ENCODE measurements around the gene CD47. TPM values are rescaled to one million over a fixed set of nuclear protein-coding genes. Genes with fewer than 3 reads are reported as not detected.

CD47 gene
- total and polyA plus RNA-seq, 7 experiments from 2014 or later = 130 to 232 (median 171) TPM

GRCh38 chr3:108021533-108021932 lies 69.3 kb downstream of the CD47 start:
- no peaks in the 10 kb centered on the region for H3K36me3 ChIP-seq (ENCODE audit: control insufficient read depth in 2 of 3, insufficient read depth in 3 of 3, low read length in 3 of 3)
- no peaks in the 10 kb centered on the region for H3K4me1 ChIP-seq (ENCODE audit: control insufficient read depth in 2 of 2, insufficient read depth in 2 of 2, low read length in 2 of 2)
- H3K9me3 ChIP-seq (ENCODE audit: control insufficient read depth in 2 of 3, low read length in 3 of 3) = no peaks in the 10 kb centered on the region
- Mint-ChIP-seq H3K27me3 (peaks cover 3 to 16% (median 9%) of the 10 kb centered on the region in 5 donors), H3K4me1 (peaks cover 0 to 16% (median 5%) of the 10 kb centered on the region in 7 donors), H3K36me3 (peaks cover 0 to 28% (median 20%) of the 10 kb centered on the region in 5 donors), H3K9me3 (peaks cover 0 to 8% (median 0%) of the 10 kb centered on the region in 11 donors), H3K27ac (peak overlapping the region in 2 of 9 donors; percentile 4 to 16), H3K4me3 (no peak overlapping the region)
- no peak overlapping the region for H3K4me3 ChIP-seq (ENCODE audit: low read length)
- CTCF ChIA-PET = no interaction called here
- DNase-seq = no peak
- POLR2A ChIA-PET = no interaction called here
- intact Hi-C loops (cut with micrococcal nuclease) = no loop called here
- no peak for ATAC-seq
- no peaks in the 10 kb centered on the region for H3K27me3 ChIP-seq (ENCODE audit: control insufficient read depth in 2 of 2, insufficient read depth in 2 of 2, low read length in 2 of 2)
- H3K27ac ChIP-seq (ENCODE audit: low read depth, low read length) = no peak overlapping the region

GRCh38 chr3:108021131-108021530 lies 69.7 kb downstream of the CD47 start:
- Mint-ChIP-seq H3K27me3 (peaks cover 4 to 17% (median 9%) of the 10 kb centered on the region in 5 donors), H3K9me3 (peaks cover 0 to 8% (median 0%) of the 10 kb centered on the region in 11 donors), H3K4me3 (no peak overlapping the region), H3K36me3 (peaks cover 0 to 29% (median 22%) of the 10 kb centered on the region in 5 donors), H3K4me1 (peaks cover 0 to 18% (median 5%) of the 10 kb centered on the region in 7 donors), H3K27ac (peak overlapping the region in 1 of 9 donors; percentile 16)
- Histone ChIP-seq H3K27me3 (ENCODE audit: control insufficient read depth in 2 of 2, insufficient read depth in 2 of 2, low read length in 2 of 2) (no peaks in the 10 kb centered on the region), H3K4me3 (ENCODE audit: low read length) (no peak overlapping the region), H3K9me3 (ENCODE audit: control insufficient read depth in 2 of 3, low read length in 3 of 3) (no peaks in the 10 kb centered on the region), H3K36me3 (ENCODE audit: control insufficient read depth in 2 of 3, insufficient read depth in 3 of 3, low read length in 3 of 3) (no peaks in the 10 kb centered on the region), H3K27ac (ENCODE audit: low read depth, low read length) (no peak overlapping the region), H3K4me1 (ENCODE audit: control insufficient read depth in 2 of 2, insufficient read depth in 2 of 2, low read length in 2 of 2) (no peaks in the 10 kb centered on the region)
- no peak for DNase-seq
- no peak for ATAC-seq
- ChIA-PET POLR2A (no interaction called here), CTCF (no interaction called here)
- intact Hi-C loops (cut with micrococcal nuclease) = no loop called here

DNA sequence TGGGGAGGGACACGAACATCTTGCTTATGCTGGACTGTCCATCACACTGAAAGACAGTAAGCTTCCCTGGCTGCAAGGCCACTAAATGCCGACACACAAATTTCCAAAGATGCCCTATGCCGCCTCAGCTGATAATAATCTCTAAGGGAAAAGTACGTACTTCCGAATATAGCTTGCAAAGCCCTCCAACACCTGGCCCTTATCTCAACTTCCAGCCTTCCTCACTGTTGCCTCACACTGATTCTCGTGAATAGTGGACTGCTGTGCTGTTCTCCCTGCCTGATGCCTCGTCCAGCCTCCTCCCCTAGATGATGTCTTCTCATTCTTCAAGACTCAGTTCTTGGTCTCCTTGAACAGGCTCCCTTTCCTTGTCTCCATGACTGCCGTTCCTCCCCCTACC lies 72.3 kb downstream of the CD47 start:
- no peaks in the 10 kb centered on the region for H3K27me3 ChIP-seq (ENCODE audit: control insufficient read depth in 2 of 2, insufficient read depth in 2 of 2, low read length in 2 of 2)
- no peak overlapping the region for H3K4me3 ChIP-seq (ENCODE audit: low read length)
- Mint-ChIP-seq H3K27ac (no peak overlapping the region), H3K9me3 (peaks cover 0 to 5% (median 0%) of the 10 kb centered on the region in 11 donors), H3K4me3 (no peak overlapping the region), H3K36me3 (peaks cover 2 to 20% (median 14%) of the 10 kb centered on the region in 5 donors), H3K4me1 (peaks cover 0 to 14% (median 5%) of the 10 kb centered on the region in 7 donors), H3K27me3 (peaks cover 4 to 17% (median 10%) of the 10 kb centered on the region in 5 donors)
- H3K36me3 ChIP-seq (ENCODE audit: control insufficient read depth in 2 of 3, insufficient read depth in 3 of 3, low read length in 3 of 3) = no peaks in the 10 kb centered on the region
- no peak for DNase-seq
- no peaks in the 10 kb centered on the region for H3K4me1 ChIP-seq (ENCODE audit: control insufficient read depth in 2 of 2, insufficient read depth in 2 of 2, low read length in 2 of 2)
- H3K9me3 ChIP-seq (ENCODE audit: control insufficient read depth in 2 of 3, low read length in 3 of 3) = no peaks in the 10 kb centered on the region
- intact Hi-C loops (cut with micrococcal nuclease) = no loop called here
- H3K27ac ChIP-seq (ENCODE audit: low read depth, low read length) = no peak overlapping the region
- POLR2A ChIA-PET = no interaction called here
- CTCF ChIA-PET = no interaction called here
- ATAC-seq = no peak

DNA sequence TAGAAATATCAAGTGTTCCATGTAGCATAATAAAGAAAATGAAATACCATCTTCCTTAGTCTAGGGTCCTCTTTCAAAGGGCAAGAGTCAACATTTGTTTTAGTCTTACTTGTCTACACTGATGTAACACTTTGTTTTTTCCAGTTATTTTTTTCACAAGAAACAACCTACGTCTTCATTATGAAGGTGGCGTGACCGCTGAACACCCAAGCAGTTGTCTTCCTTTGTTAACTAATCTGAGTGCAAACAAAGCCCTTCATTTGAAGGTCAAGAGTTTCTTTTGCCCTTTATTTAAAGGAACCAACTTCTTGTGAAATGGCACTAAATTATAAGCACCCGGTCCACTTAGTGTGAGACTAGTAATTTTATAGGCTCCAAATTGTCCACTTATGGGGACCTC lies 73.2 kb downstream of the CD47 start:
- no peak overlapping the region for H3K27ac Mint-ChIP-seq
- no peak overlapping the region for H3K4me3 Mint-ChIP-seq
- ChIA-PET POLR2A (no interaction called here), CTCF (interaction anchor here (0.6 kb wide), 1 partner anchor 126 kb away, joined by 3 read pairs; no protein-coding TSS in a partner anchor)
- no peaks in the 10 kb centered on the region for H3K4me1 ChIP-seq (ENCODE audit: control insufficient read depth in 2 of 2, insufficient read depth in 2 of 2, low read length in 2 of 2)
- peaks cover 3 to 20% (median 15%) of the 10 kb centered on the region in 5 donors for H3K36me3 Mint-ChIP-seq
- H3K27me3 ChIP-seq (ENCODE audit: control insufficient read depth in 2 of 2, insufficient read depth in 2 of 2, low read length in 2 of 2) = no peaks in the 10 kb centered on the region
- DNase-seq (no peak), ATAC-seq (no peak)
- H3K27ac ChIP-seq (ENCODE audit: low read depth, low read length) = no peak overlapping the region
- intact Hi-C loops (cut with micrococcal nuclease) = no loop called here
- H3K36me3 ChIP-seq (ENCODE audit: control insufficient read depth in 2 of 3, insufficient read depth in 3 of 3, low read length in 3 of 3) = no peaks in the 10 kb centered on the region
- peaks cover 0 to 7% (median 5%) of the 10 kb centered on the region in 7 donors for H3K4me1 Mint-ChIP-seq
- H3K9me3 Mint-ChIP-seq = peaks cover 0 to 5% (median 0%) of the 10 kb centered on the region in 11 donors
- no peak overlapping the region for H3K4me3 ChIP-seq (ENCODE audit: low read length)
- H3K9me3 ChIP-seq (ENCODE audit: control insufficient read depth in 2 of 3, low read length in 3 of 3) = no peaks in the 10 kb centered on the region
- H3K27me3 Mint-ChIP-seq = peaks cover 4 to 17% (median 10%) of the 10 kb centered on the region in 5 donors

DNA sequence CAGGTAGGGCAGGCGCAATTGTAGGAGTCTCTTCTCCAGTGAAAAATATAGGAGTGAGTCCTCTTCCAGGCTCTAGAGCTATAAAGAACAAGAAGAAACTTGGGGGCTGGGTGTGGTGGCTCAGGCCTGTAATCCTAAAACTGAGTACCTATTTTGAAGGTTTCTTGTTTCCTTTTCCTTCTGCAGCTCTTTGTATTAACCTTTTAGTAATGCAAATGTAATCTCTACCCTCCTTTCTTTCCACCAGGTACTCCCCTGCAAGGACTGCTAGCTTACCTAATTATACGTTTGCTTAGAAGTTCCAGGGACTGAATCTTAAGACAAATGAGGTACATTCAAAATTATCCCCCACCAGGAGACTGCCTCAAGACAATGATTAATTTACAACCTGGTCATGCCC lies 75.9 kb downstream of the CD47 start:
- ATAC-seq = no peak

DNA sequence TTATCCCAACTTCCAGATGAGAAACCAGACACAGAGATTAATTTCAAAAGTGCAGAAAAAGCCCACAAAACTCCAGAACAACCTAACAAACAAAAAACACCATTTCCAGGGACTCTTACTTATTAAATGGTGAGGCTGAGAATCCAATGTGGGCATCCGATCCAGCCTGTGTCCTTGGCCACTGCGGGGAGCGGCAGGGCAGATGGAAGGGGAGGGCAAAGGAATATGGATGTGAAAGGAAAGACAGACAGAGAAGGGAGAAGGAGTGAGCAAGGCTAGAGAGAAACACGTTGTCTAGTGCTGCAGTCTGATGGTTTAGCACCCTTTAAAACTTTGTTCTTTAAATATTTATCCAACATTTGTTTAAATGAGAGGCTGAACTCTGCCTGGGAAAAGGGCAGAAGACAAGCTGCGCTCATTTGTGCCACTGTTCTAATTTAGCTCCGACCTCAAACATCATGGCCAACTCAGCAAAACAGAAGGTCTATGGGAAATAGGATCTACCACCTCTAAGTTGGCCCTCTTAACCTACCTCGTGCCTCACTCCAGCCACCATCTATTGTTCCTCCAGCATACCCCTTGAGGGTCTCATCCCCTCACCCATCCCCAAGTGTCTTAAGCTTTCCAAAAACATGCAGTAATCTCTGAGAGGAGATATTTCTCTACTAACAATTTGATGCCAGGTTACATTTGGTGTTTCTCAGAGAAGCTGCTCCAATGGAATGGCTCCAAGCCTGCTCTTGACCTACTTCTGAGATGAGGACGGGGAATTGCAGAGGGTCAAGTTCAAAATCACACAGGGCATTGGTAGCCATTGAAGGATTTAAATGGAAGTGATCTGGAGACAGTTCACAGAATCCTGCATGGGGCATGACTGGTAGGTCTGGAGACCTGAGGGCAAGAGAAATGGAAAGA lies 77.4 kb downstream of the CD47 start:
- no peak overlapping the region for H3K4me3 Mint-ChIP-seq
- Histone ChIP-seq H3K27ac (ENCODE audit: low read depth, low read length) (no peak overlapping the region), H3K36me3 (ENCODE audit: control insufficient read depth in 2 of 3, insufficient read depth in 3 of 3, low read length in 3 of 3) (no peaks in the 10 kb centered on the region), H3K9me3 (ENCODE audit: control insufficient read depth in 2 of 3, low read length in 3 of 3) (no peaks in the 10 kb centered on the region), H3K4me3 (ENCODE audit: low read length) (no peak overlapping the region), H3K27me3 (ENCODE audit: control insufficient read depth in 2 of 2, insufficient read depth in 2 of 2, low read length in 2 of 2) (no peaks in the 10 kb centered on the region), H3K4me1 (ENCODE audit: control insufficient read depth in 2 of 2, insufficient read depth in 2 of 2, low read length in 2 of 2) (no peaks in the 10 kb centered on the region)
- DNase-seq (no peak), ATAC-seq (no peak)
- peaks cover 0 to 11% (median 4%) of the 10 kb centered on the region in 7 donors for H3K4me1 Mint-ChIP-seq
- POLR2A ChIA-PET = no interaction called here
- peaks cover 3 to 21% (median 16%) of the 10 kb centered on the region in 5 donors for H3K36me3 Mint-ChIP-seq
- H3K27ac Mint-ChIP-seq = no peak overlapping the region
- intact Hi-C loops (cut with micrococcal nuclease) = no loop called here
- peaks cover 4 to 11% (median 5%) of the 10 kb centered on the region in 5 donors for H3K27me3 Mint-ChIP-seq
- peaks cover 0 to 2% (median 0%) of the 10 kb centered on the region in 11 donors for H3K9me3 Mint-ChIP-seq
- CTCF ChIA-PET = interaction anchor here (0.7 kb wide), 1 partner anchor 9 kb away, joined by 3 read pairs; no protein-coding TSS in a partner anchor

More for the DNA sequence above, 75.9 kb downstream of the CD47 start:
- Mint-ChIP-seq H3K4me3 (no peak overlapping the region), H3K27ac (no peak overlapping the region), H3K4me1 (peaks cover 0 to 8% (median 4%) of the 10 kb centered on the region in 7 donors), H3K36me3 (peaks cover 3 to 24% (median 16%) of the 10 kb centered on the region in 5 donors), H3K27me3 (peaks cover 4 to 17% (median 10%) of the 10 kb centered on the region in 5 donors), H3K9me3 (peaks cover 0 to 2% (median 0%) of the 10 kb centered on the region in 11 donors)
- no peaks in the 10 kb centered on the region for H3K36me3 ChIP-seq (ENCODE audit: control insufficient read depth in 2 of 3, insufficient read depth in 3 of 3, low read length in 3 of 3)
- no peak overlapping the region for H3K27ac ChIP-seq (ENCODE audit: low read depth, low read length)
- no peaks in the 10 kb centered on the region for H3K27me3 ChIP-seq (ENCODE audit: control insufficient read depth in 2 of 2, insufficient read depth in 2 of 2, low read length in 2 of 2)
- no peak for DNase-seq
- ChIA-PET POLR2A (no interaction called here), CTCF (no interaction called here)
- intact Hi-C loops (cut with micrococcal nuclease) = no loop called here
- H3K4me1 ChIP-seq (ENCODE audit: control insufficient read depth in 2 of 2, insufficient read depth in 2 of 2, low read length in 2 of 2) = no peaks in the 10 kb centered on the region
- no peak overlapping the region for H3K4me3 ChIP-seq (ENCODE audit: low read length)
- no peaks in the 10 kb centered on the region for H3K9me3 ChIP-seq (ENCODE audit: control insufficient read depth in 2 of 3, low read length in 3 of 3)
